A673 (cell line): ENCODE results near the gene KCND3. TPM values are rescaled to one million over a fixed set of nuclear protein-coding genes. Genes with fewer than 3 reads are reported as not detected.

Experiments
- BruUV-seq: library from RNA; stranded (reverse); fragments of 400-500 nt; replicated peaks from 2 replicates; lab custom pipeline; 2021; lab: Mats Ljungman, UMichigan
- CTCF ChIA-PET: fragments of 300-600 bp; sonication (Branson Sonifier 250); formaldehyde crosslinking; loops from one replicate; lab custom pipeline; 2022; ENCODE audit warnings: antibody characterized with exemption; lab: Charles Lee
- POLR2A ChIA-PET: fragments of 300-600 bp; sonication (Branson Sonifier 250); formaldehyde crosslinking; loops from one replicate; lab custom pipeline; 2022; ENCODE audit warnings: antibody characterized with exemption; ENCODE audit not compliant: low non-redundant PET; lab: Charles Lee
- DNase-seq: peaks from one replicate; pipeline ENCODE4 v3.0.0-alpha.2; 2015; ENCODE audit warnings: low spot score
- H3K27ac ChIP-seq: fragments of 200-600 bp; sonication (generic); 2 replicates; pipeline ENCODE4 v1.5.1; 2016; ENCODE audit warnings: mixed run types, low read depth, mild to moderate bottlenecking, mixed read lengths, antibody characterized with exemption, low read length; ENCODE audit not compliant: poor library complexity, severe bottlenecking
- H3K27me3 ChIP-seq: fragments of 200-600 bp; sonication (generic); replicated peaks from 2 replicates; pipeline ENCODE4 v1.6.1; 2017; ENCODE audit warnings: mixed run types, low read depth, mild to moderate bottlenecking, mixed read lengths, antibody characterized with exemption, low read length; ENCODE audit not compliant: insufficient read depth, poor library complexity
- H3K36me3 ChIP-seq: fragments of 200-600 bp; sonication (generic); 2 replicates; pipeline ENCODE4 v1.6.1; 2016; ENCODE audit warnings: mixed run types, mild to moderate bottlenecking, mixed read lengths, antibody characterized with exemption, low read length; ENCODE audit not compliant: insufficient read depth, poor library complexity, severe bottlenecking
- H3K4me1 ChIP-seq: fragments of 200-600 bp; sonication (generic); 2 replicates; pipeline ENCODE4 v1.6.1; 2017; ENCODE audit warnings: mixed run types, mild to moderate bottlenecking, mixed read lengths, antibody characterized with exemption, low read length; ENCODE audit not compliant: insufficient read depth, poor library complexity, severe bottlenecking
- H3K4me3 ChIP-seq: fragments of 200-600 bp; sonication (generic); 2 replicates; pipeline ENCODE4 v1.5.1; 2016; ENCODE audit warnings: low read depth, mixed run types, mild to moderate bottlenecking, mixed read lengths, low read length; ENCODE audit not compliant: poor library complexity, severe bottlenecking
- H3K9me3 ChIP-seq: fragments of 200-600 bp; sonication (generic); 2 replicates; pipeline ENCODE4 v1.6.1; 2016; ENCODE audit warnings: mixed run types, low read depth, mild to moderate bottlenecking, mixed read lengths, antibody characterized with exemption, low read length; ENCODE audit not compliant: poor library complexity, severe bottlenecking
- EZH2 ChIP-seq: fragments of 200-600 bp; sonication (generic); IDR thresholded peaks from 2 replicates; pipeline ENCODE4 v1.6.1; 2017; ENCODE audit warnings: borderline replicate concordance, low read depth, mild to moderate bottlenecking, mixed read lengths, antibody characterized with exemption, low read length; ENCODE audit not compliant: poor library complexity, severe bottlenecking
- intact Hi-C: fragments of 100-400 bp; cut with micrococcal nuclease; formaldehyde crosslinking; loops from one replicate; pipeline ENCODE4 v1.10.0; 2022; ENCODE audit not compliant: unreplicated experiment
- total RNA-seq: library from RNA; stranded (reverse); gene quantifications from 2 replicates; pipeline ENCODE4 v1.2.3, GENCODE V29; 2021
- TF ChIP-seq, protein P1 (sequence below): fragments of 300-800, 200-600 bp; sonication (generic); conservative IDR thresholded peaks from 2 replicates; pipeline ENCODE4 v1.5.1; 2017; ENCODE audit warnings: low read depth, mild to moderate bottlenecking, antibody characterized with exemption, low read length, moderate library complexity, mixed read lengths

Gene KCND3
- total RNA-seq, 1 experiment from 2014 or later, result not detected

DNA sequence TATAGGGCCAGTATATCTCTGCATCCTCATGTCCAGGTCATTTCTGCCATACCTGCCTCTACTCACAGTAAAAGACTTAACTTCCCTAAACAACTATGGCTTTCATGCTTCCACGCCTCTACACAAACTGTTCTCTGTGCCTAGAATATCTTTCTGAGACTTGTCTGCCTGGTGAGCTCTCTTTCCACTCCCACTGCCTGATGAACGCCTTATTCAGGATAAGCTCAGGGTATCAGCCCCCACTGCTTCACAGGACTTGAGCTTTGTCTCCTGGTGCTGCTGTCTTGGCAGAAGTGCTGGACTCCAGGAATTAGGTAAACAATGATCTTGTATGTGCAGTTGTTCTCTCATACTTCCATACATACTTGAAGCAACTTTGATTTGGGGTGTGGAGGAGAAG, 238.6 kb downstream of the KCND3 start:
- peaks cover 7% of the 10 kb centered on the region for H3K4me1 ChIP-seq
- no peaks in the 10 kb centered on the region for H3K27me3 ChIP-seq
- H3K36me3 ChIP-seq, result no peaks in the 10 kb centered on the region
- ChIA-PET CTCF (interaction anchor here (0.9 kb wide), 1 partner anchor 12 kb away, joined by 3 read pairs; the partner anchor contains the start of gene INKA2), POLR2A (no interaction called here)
- intact Hi-C loops, result no loop called here
- no peaks in the 10 kb centered on the region for H3K9me3 ChIP-seq
- TF ChIP-seq EZH2, result no peak
- TF ChIP-seq, protein P1, sequence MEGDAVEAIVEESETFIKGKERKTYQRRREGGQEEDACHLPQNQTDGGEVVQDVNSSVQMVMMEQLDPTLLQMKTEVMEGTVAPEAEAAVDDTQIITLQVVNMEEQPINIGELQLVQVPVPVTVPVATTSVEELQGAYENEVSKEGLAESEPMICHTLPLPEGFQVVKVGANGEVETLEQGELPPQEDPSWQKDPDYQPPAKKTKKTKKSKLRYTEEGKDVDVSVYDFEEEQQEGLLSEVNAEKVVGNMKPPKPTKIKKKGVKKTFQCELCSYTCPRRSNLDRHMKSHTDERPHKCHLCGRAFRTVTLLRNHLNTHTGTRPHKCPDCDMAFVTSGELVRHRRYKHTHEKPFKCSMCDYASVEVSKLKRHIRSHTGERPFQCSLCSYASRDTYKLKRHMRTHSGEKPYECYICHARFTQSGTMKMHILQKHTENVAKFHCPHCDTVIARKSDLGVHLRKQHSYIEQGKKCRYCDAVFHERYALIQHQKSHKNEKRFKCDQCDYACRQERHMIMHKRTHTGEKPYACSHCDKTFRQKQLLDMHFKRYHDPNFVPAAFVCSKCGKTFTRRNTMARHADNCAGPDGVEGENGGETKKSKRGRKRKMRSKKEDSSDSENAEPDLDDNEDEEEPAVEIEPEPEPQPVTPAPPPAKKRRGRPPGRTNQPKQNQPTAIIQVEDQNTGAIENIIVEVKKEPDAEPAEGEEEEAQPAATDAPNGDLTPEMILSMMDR, result no peak
- H3K4me3 ChIP-seq, result no peak overlapping the region
- H3K27ac ChIP-seq, result no peak overlapping the region
- DNase-seq, result no peak
- BruUV-seq, result no TSS peak

DNA sequence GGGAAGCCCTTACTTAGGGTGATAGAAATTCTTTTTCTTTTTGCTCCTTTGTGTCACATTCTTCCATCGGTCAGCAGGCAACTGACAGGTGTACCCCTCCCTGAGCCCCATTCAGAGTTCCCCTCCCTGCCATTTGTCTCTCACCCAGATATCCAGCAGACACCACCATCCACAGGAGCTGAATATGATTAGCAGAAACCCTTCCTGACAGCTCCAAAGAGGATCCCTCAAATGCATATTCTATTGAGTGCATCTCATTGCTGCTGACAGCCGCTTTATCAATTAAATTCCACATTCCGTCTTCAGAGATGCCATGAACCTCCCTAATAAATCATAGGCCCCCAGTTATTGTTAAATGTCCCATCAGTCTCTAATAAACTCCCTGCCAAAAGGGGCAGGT, 239.8 kb downstream of the KCND3 start:
- intact Hi-C loops, result no loop called here
- H3K4me1 ChIP-seq, result peaks cover 3% of the 10 kb centered on the region
- H3K4me3 ChIP-seq, result no peak overlapping the region
- DNase-seq, result no peak
- H3K36me3 ChIP-seq, result no peaks in the 10 kb centered on the region
- ChIA-PET CTCF (no interaction called here), POLR2A (no interaction called here)
- no TSS peak for BruUV-seq
- H3K9me3 ChIP-seq, result no peaks in the 10 kb centered on the region
- H3K27ac ChIP-seq, result no peak overlapping the region
- no peaks in the 10 kb centered on the region for H3K27me3 ChIP-seq
- TF ChIP-seq, protein P1, result no peak
- no peak for TF ChIP-seq EZH2

DNA sequence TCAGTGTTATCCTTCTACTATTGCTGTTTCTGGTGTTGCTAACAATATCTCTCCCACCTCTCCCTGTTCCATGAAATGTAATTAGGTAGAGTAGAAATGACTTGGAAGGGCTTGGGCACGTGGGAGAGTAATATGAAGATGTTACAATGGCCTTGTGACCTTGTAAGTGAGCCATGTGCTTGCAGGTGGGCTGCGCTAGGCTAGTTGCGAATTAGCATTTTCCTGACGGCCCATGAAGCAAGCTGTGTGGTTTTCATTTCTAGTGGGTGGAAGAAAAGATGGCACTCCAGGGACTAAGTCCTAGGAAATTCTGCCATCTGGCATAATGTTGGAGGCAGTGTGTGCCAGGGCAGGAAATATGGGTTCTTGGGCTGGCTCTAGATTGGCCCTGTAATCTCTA, 241.5 kb downstream of the KCND3 start:
- Histone ChIP-seq H3K9me3 (no peaks in the 10 kb centered on the region), H3K27me3 (peaks cover 6% of the 10 kb centered on the region), H3K4me3 (no peak overlapping the region), H3K4me1 (no peaks in the 10 kb centered on the region), H3K36me3 (no peaks in the 10 kb centered on the region), H3K27ac (no peak overlapping the region)
- ChIA-PET POLR2A (no interaction called here), CTCF (interaction anchor here (1.0 to 1.8 kb wide), 4 partner anchors 9 to 240 kb away, joined by 3 to 18 read pairs (median 8); partner anchors contain the start of gene INKA2)
- no peak for DNase-seq
- BruUV-seq, result no TSS peak
- no peak for TF ChIP-seq EZH2
- TF ChIP-seq, protein P1, result no peak
- intact Hi-C loops, result loop anchor here (1.0 to 2.0 kb wide), 2 partner anchors 33 to 240 kb away; no protein-coding TSS in a partner anchor
